ENCODE results near the gene SLC44A1. TPM values are rescaled to one million over a fixed set of nuclear protein-coding genes. Genes with fewer than 3 reads are reported as not detected.

The SLC44A1 gene
- total RNA-seq, 4 donors from 2014 or later = 25.7 to 37.8 (median 28.3) TPM

DNA sequence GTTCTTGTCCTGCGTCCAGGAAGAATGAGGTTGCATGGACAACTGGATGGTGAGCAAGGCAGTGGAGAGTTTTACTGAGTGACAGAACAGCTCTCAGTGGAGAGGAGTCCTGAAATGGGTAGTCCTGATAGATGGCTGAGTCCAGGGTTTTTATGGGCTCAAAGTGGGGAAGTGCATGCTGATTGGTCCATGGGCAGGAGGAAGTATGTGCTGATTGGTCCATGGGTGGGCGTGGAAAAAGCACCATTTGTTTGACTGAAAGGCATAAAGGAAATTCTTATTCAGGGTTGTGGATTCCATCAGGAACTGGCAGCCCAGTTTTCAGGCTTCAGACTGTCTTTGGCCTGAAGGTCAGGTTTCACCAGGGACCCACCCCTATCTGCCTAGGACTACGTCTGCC, 214.0 kb downstream of the SLC44A1 start:
- Histone ChIP-seq H3K36me3 (no peaks in the 10 kb centered on the region), H3K27ac (replicated peaks in 1 of 4) (no peak overlapping the region), H3K4me1 (peaks cover 11 to 21% (median 16%) of the 10 kb centered on the region in 4 donors), H3K4me3 (no peak overlapping the region), H3K27me3 (no peaks in the 10 kb centered on the region), H3K9me3 (no peaks in the 10 kb centered on the region)
- no peak for DNase-seq (ENCODE audit: extremely low spot score)
- WGBS = 88% methylated on average over 3 of the region's 3 CpGs
- TF ChIP-seq, protein P1, sequence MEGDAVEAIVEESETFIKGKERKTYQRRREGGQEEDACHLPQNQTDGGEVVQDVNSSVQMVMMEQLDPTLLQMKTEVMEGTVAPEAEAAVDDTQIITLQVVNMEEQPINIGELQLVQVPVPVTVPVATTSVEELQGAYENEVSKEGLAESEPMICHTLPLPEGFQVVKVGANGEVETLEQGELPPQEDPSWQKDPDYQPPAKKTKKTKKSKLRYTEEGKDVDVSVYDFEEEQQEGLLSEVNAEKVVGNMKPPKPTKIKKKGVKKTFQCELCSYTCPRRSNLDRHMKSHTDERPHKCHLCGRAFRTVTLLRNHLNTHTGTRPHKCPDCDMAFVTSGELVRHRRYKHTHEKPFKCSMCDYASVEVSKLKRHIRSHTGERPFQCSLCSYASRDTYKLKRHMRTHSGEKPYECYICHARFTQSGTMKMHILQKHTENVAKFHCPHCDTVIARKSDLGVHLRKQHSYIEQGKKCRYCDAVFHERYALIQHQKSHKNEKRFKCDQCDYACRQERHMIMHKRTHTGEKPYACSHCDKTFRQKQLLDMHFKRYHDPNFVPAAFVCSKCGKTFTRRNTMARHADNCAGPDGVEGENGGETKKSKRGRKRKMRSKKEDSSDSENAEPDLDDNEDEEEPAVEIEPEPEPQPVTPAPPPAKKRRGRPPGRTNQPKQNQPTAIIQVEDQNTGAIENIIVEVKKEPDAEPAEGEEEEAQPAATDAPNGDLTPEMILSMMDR (IDR thresholded peaks at IDR 0.05) = no peak
- TF ChIP-seq POLR2AphosphoS5 (IDR thresholded peaks at IDR 0.05) (no peak), POLR2A (IDR thresholded peaks at IDR 0.05; ENCODE audit: low read depth) (no peak), EP300 (IDR thresholded peaks at IDR 0.05) (no peak)
- intact Hi-C loops (cut with DNase I) = no loop called here

- TF ChIP-seq EP300 (IDR thresholded peaks at IDR 0.05) (no peak), POLR2A (IDR thresholded peaks at IDR 0.05; ENCODE audit: low read depth) (no peak), POLR2AphosphoS5 (IDR thresholded peaks at IDR 0.05) (no peak)
- TF ChIP-seq, protein P1 (IDR thresholded peaks at IDR 0.05) = no peak
- H3K27ac ChIP-seq (replicated peaks in 1 of 4) = no peak overlapping the region
- peaks cover 11 to 21% (median 16%) of the 10 kb centered on the region in 4 donors for H3K4me1 ChIP-seq
- no peaks in the 10 kb centered on the region for H3K27me3 ChIP-seq
- no peak for DNase-seq (ENCODE audit: extremely low spot score)
- intact Hi-C loops (cut with DNase I) = no loop called here
- no peak overlapping the region for H3K4me3 ChIP-seq
- peaks cover 0 to under 1% (median 0%) of the 10 kb centered on the region in 4 donors for H3K36me3 ChIP-seq
- no peaks in the 10 kb centered on the region for H3K9me3 ChIP-seq
- WGBS = 87% methylated on average over 2 of the region's 2 CpGs
These were observed 214.9 kb downstream of the SLC44A1 start for GRCh38 chr9:105459336-105459735.

DNA sequence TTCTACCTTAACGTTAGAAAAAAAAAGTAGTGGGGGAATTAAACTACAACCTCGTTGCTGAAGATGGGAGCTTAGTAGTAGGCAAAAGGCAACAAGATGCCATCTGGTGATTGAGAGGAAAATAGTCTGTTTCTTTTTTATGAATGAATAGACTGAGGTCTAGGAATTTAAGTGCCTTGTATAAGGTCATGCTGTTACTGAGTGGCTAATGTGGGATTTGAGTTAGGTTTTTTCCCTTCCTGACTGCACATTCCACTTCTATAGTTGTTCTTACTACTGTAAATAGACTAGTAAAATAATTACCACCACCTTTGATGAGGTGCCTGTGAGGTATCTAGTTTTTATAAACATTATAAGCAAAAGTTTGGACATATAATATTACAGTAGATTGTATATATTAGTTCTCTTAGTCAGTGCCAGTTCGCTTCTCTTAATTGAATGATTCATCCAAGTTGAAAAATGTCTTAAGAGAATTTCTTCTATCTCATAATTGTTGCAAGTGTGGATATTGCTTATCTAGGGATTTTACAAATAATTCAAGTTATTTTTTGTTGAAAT, 222.5 kb downstream of the SLC44A1 start:
- Histone ChIP-seq H3K27ac (replicated peaks in 1 of 4) (no peak overlapping the region), H3K36me3 (peaks cover 6 to 31% (median 17%) of the 10 kb centered on the region in 4 donors), H3K4me3 (no peak overlapping the region), H3K4me1 (peaks cover 0 to 5% (median 0%) of the 10 kb centered on the region in 4 donors), H3K9me3 (no peaks in the 10 kb centered on the region), H3K27me3 (no peaks in the 10 kb centered on the region)
- TF ChIP-seq POLR2AphosphoS5 (IDR thresholded peaks at IDR 0.05) = no peak
- TF ChIP-seq, protein P1 (IDR thresholded peaks at IDR 0.05) = no peak
- TF ChIP-seq EP300 (IDR thresholded peaks at IDR 0.05) = no peak
- TF ChIP-seq POLR2A (IDR thresholded peaks at IDR 0.05; ENCODE audit: low read depth) = no peak
- no peak for DNase-seq (ENCODE audit: extremely low spot score)
- WGBS = 63% methylated on average over 3 of the region's 3 CpGs
- intact Hi-C loops (cut with DNase I) = no loop called here

GRCh38 chr9:105468875-105469274, 224.4 kb downstream of the SLC44A1 start:
- H3K4me3 ChIP-seq = no peak overlapping the region
- no peak overlapping the region for H3K27ac ChIP-seq (replicated peaks in 1 of 4)
- no peak for DNase-seq (ENCODE audit: extremely low spot score)
- intact Hi-C loops (cut with DNase I) = no loop called here
- H3K36me3 ChIP-seq = peaks cover 6 to 31% (median 17%) of the 10 kb centered on the region in 4 donors
- H3K4me1 ChIP-seq = peaks cover 0 to 5% (median 0%) of the 10 kb centered on the region in 4 donors
- no peaks in the 10 kb centered on the region for H3K9me3 ChIP-seq
- WGBS = 100% methylated on average over 1 of the region's 1 CpG
- TF ChIP-seq EP300 (IDR thresholded peaks at IDR 0.05) = no peak
- TF ChIP-seq, protein P1 (IDR thresholded peaks at IDR 0.05) = no peak
- TF ChIP-seq POLR2AphosphoS5 (IDR thresholded peaks at IDR 0.05) = no peak
- no peak for TF ChIP-seq POLR2A (IDR thresholded peaks at IDR 0.05; ENCODE audit: low read depth)
- H3K27me3 ChIP-seq = no peaks in the 10 kb centered on the region

DNA sequence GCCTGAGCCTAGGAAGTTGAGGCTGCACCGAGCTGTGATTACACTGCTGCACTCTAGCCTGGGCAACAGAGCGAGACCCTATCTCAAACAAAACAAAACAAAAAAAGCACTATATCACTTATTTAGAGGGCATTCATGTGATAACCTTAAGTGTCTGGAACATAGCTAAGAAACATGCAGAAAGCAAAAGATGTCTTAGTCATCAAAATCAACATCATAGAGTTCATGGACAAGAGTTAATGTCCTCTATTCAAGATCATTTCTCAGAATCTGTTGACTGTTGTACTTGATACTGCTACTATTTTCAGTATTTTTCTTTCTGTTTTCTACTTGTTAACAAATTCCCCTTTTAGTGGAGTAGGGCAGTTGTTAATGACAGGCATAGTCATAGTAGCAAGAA, 228.8 kb downstream of the SLC44A1 start:
- Histone ChIP-seq H3K4me1 (no peaks in the 10 kb centered on the region), H3K27me3 (no peaks in the 10 kb centered on the region), H3K27ac (replicated peaks in 1 of 4) (no peak overlapping the region), H3K36me3 (peaks cover 5 to 14% (median 6%) of the 10 kb centered on the region in 4 donors), H3K4me3 (no peak overlapping the region), H3K9me3 (no peaks in the 10 kb centered on the region)
- intact Hi-C loops (cut with DNase I) = no loop called here
- 92% methylated on average over 2 of the region's 2 CpGs for WGBS
- TF ChIP-seq POLR2AphosphoS5 (IDR thresholded peaks at IDR 0.05) (no peak), EP300 (IDR thresholded peaks at IDR 0.05) (no peak), POLR2A (IDR thresholded peaks at IDR 0.05; ENCODE audit: low read depth) (no peak)
- TF ChIP-seq, protein P1 (IDR thresholded peaks at IDR 0.05) = no peak
- no peak for DNase-seq (ENCODE audit: extremely low spot score)

Measured in esophagus muscularis mucosa (tissue), 4 donors.